ENCODE measurements around the gene WDR35.
"Not testable (repeated sequence)": the region's sequence is repeated elsewhere in the genome, so short reads cannot be mapped to it uniquely, and the experiment has no call there.

WDR35 gene

GRCh38 chr2:19885791-19886190 lies 104.1 kb downstream of the WDR35 start:
- Histone ChIP-seq H3K27me3 (ENCODE audit: insufficient read depth, low read length) (no peaks in the 10 kb centered on the region), H3K4me3 (ENCODE audit: low read length) (no peak overlapping the region), H3K4me1 (ENCODE audit: insufficient read depth, low read length) (no peaks in the 10 kb centered on the region)

GRCh38 chr2:19883971-19884720 lies 105.8 kb downstream of the WDR35 start:
- no peak overlapping the region for H3K9ac ChIP-seq (ENCODE audit: low read depth, low read length)
- no peaks in the 10 kb centered on the region for H3K36me3 ChIP-seq (ENCODE audit: insufficient read depth, low read depth, low read length)

More at GRCh38 chr2:19885791-19886190, 104.1 kb downstream of the WDR35 start:
- H3K9me3 ChIP-seq (ENCODE audit: insufficient read depth, low read depth, low read length), result no peaks in the 10 kb centered on the region
- H3K36me3 ChIP-seq (ENCODE audit: insufficient read depth, low read depth, low read length), result no peaks in the 10 kb centered on the region
- no peak overlapping the region for H3K27ac ChIP-seq (ENCODE audit: low read length)
- no peak overlapping the region for H3K9ac ChIP-seq (ENCODE audit: low read depth, low read length)

GRCh38 chr2:19883486-19883885 lies 106.4 kb downstream of the WDR35 start:
- Histone ChIP-seq H3K27me3 (ENCODE audit: insufficient read depth, low read length) (no peaks in the 10 kb centered on the region), H3K4me3 (ENCODE audit: low read length) (no peak overlapping the region), H3K9ac (ENCODE audit: low read depth, low read length) (no peak overlapping the region), H3K36me3 (ENCODE audit: insufficient read depth, low read depth, low read length) (no peaks in the 10 kb centered on the region), H3K27ac (ENCODE audit: low read length) (no peak overlapping the region), H3K4me1 (ENCODE audit: insufficient read depth, low read length) (no peaks in the 10 kb centered on the region), H3K9me3 (ENCODE audit: insufficient read depth, low read depth, low read length) (no peaks in the 10 kb centered on the region)

More at GRCh38 chr2:19883971-19884720, 105.8 kb downstream of the WDR35 start:
- no peak overlapping the region for H3K4me3 ChIP-seq (ENCODE audit: low read length)
- no peaks in the 10 kb centered on the region for H3K4me1 ChIP-seq (ENCODE audit: insufficient read depth, low read length)
- H3K9me3 ChIP-seq (ENCODE audit: insufficient read depth, low read depth, low read length), result no peaks in the 10 kb centered on the region
- H3K27me3 ChIP-seq (ENCODE audit: insufficient read depth, low read length), result no peaks in the 10 kb centered on the region
- H3K27ac ChIP-seq (ENCODE audit: low read length), result no peak overlapping the region

GRCh38 chr2:19882286-19882685 lies 107.6 kb downstream of the WDR35 start:
- Histone ChIP-seq H3K27me3 (ENCODE audit: insufficient read depth, low read length) (no peaks in the 10 kb centered on the region), H3K36me3 (ENCODE audit: insufficient read depth, low read depth, low read length) (no peaks in the 10 kb centered on the region), H3K27ac (ENCODE audit: low read length) (no peak overlapping the region), H3K4me1 (ENCODE audit: insufficient read depth, low read length) (no peaks in the 10 kb centered on the region), H3K4me3 (ENCODE audit: low read length) (no peak overlapping the region), H3K9me3 (ENCODE audit: insufficient read depth, low read depth, low read length) (no peaks in the 10 kb centered on the region), H3K9ac (ENCODE audit: low read depth, low read length) (no peak overlapping the region)

GRCh38 chr2:19881908-19882265 lies 108.0 kb downstream of the WDR35 start:
- H3K27ac ChIP-seq (ENCODE audit: low read length), result no peak overlapping the region
- H3K9me3 ChIP-seq (ENCODE audit: insufficient read depth, low read depth, low read length), result no peaks in the 10 kb centered on the region
- no peaks in the 10 kb centered on the region for H3K4me1 ChIP-seq (ENCODE audit: insufficient read depth, low read length)
- no peaks in the 10 kb centered on the region for H3K36me3 ChIP-seq (ENCODE audit: insufficient read depth, low read depth, low read length)
- no peaks in the 10 kb centered on the region for H3K27me3 ChIP-seq (ENCODE audit: insufficient read depth, low read length)
- no peak overlapping the region for H3K9ac ChIP-seq (ENCODE audit: low read depth, low read length)
- no peak overlapping the region for H3K4me3 ChIP-seq (ENCODE audit: low read length)

- H3K27me3 ChIP-seq (ENCODE audit: insufficient read depth, low read length), result no peaks in the 10 kb centered on the region
- no peaks in the 10 kb centered on the region for H3K9me3 ChIP-seq (ENCODE audit: insufficient read depth, low read depth, low read length)
- no peak overlapping the region for H3K4me3 ChIP-seq (ENCODE audit: low read length)
- no peaks in the 10 kb centered on the region for H3K4me1 ChIP-seq (ENCODE audit: insufficient read depth, low read length)
- no peak overlapping the region for H3K27ac ChIP-seq (ENCODE audit: low read length)
- H3K9ac ChIP-seq (ENCODE audit: low read depth, low read length), result no peak overlapping the region
- H3K36me3 ChIP-seq (ENCODE audit: insufficient read depth, low read depth, low read length), result no peaks in the 10 kb centered on the region
These were observed 108.5 kb downstream of the WDR35 start for GRCh38 chr2:19881221-19881907.

- H3K36me3 ChIP-seq (ENCODE audit: insufficient read depth, low read depth, low read length); H3K4me1 ChIP-seq (ENCODE audit: insufficient read depth, low read length); H3K4me3 ChIP-seq (ENCODE audit: low read length); H3K9me3 ChIP-seq (ENCODE audit: insufficient read depth, low read depth, low read length); H3K9ac ChIP-seq (ENCODE audit: low read depth, low read length); H3K27ac ChIP-seq (ENCODE audit: low read length); H3K27me3 ChIP-seq (ENCODE audit: insufficient read depth, low read length): not testable (repeated sequence)
These were observed 109.7 kb downstream of the WDR35 start for GRCh38 chr2:19880191-19880590.

GRCh38 chr2:19879120-19879519 lies 110.8 kb downstream of the WDR35 start:
- Histone ChIP-seq H3K36me3 (ENCODE audit: insufficient read depth, low read depth, low read length) (no peaks in the 10 kb centered on the region), H3K4me3 (ENCODE audit: low read length) (no peak overlapping the region), H3K9me3 (ENCODE audit: insufficient read depth, low read depth, low read length) (no peaks in the 10 kb centered on the region), H3K27me3 (ENCODE audit: insufficient read depth, low read length) (no peaks in the 10 kb centered on the region), H3K4me1 (ENCODE audit: insufficient read depth, low read length) (no peaks in the 10 kb centered on the region), H3K27ac (ENCODE audit: low read length) (no peak overlapping the region), H3K9ac (ENCODE audit: low read depth, low read length) (no peak overlapping the region)

GRCh38 chr2:19878268-19879046 lies 111.4 kb downstream of the WDR35 start:
- H3K27ac ChIP-seq (ENCODE audit: low read length), result no peak overlapping the region
- H3K4me3 ChIP-seq (ENCODE audit: low read length), result no peak overlapping the region
- H3K36me3 ChIP-seq (ENCODE audit: insufficient read depth, low read depth, low read length), result no peaks in the 10 kb centered on the region
- H3K9ac ChIP-seq (ENCODE audit: low read depth, low read length), result no peak overlapping the region
- no peaks in the 10 kb centered on the region for H3K27me3 ChIP-seq (ENCODE audit: insufficient read depth, low read length)
- H3K4me1 ChIP-seq (ENCODE audit: insufficient read depth, low read length), result no peaks in the 10 kb centered on the region
- H3K9me3 ChIP-seq (ENCODE audit: insufficient read depth, low read depth, low read length), result no peaks in the 10 kb centered on the region

GRCh38 chr2:19876751-19877150 lies 113.2 kb downstream of the WDR35 start:
- Histone ChIP-seq H3K4me1 (ENCODE audit: insufficient read depth, low read length) (no peaks in the 10 kb centered on the region), H3K9me3 (ENCODE audit: insufficient read depth, low read depth, low read length) (no peaks in the 10 kb centered on the region), H3K36me3 (ENCODE audit: insufficient read depth, low read depth, low read length) (no peaks in the 10 kb centered on the region), H3K27me3 (ENCODE audit: insufficient read depth, low read length) (no peaks in the 10 kb centered on the region), H3K4me3 (ENCODE audit: low read length) (no peak overlapping the region), H3K9ac (ENCODE audit: low read depth, low read length) (no peak overlapping the region), H3K27ac (ENCODE audit: low read length) (no peak overlapping the region)

- H3K27ac ChIP-seq (ENCODE audit: low read length), result no peak overlapping the region
- no peaks in the 10 kb centered on the region for H3K9me3 ChIP-seq (ENCODE audit: insufficient read depth, low read depth, low read length)
- H3K27me3 ChIP-seq (ENCODE audit: insufficient read depth, low read length), result peaks cover 2% of the 10 kb centered on the region; the same call in 1 of the 2 replicates
- H3K4me3 ChIP-seq (ENCODE audit: low read length), result no peak overlapping the region
- no peaks in the 10 kb centered on the region for H3K36me3 ChIP-seq (ENCODE audit: insufficient read depth, low read depth, low read length)
- no peaks in the 10 kb centered on the region for H3K4me1 ChIP-seq (ENCODE audit: insufficient read depth, low read length)
- no peak overlapping the region for H3K9ac ChIP-seq (ENCODE audit: low read depth, low read length)
These were observed 114.6 kb downstream of the WDR35 start for GRCh38 chr2:19875280-19875679.

All from iPS-20b (cell line).